SK-N-SH treated with all-trans-retinoic acid at 6 μM for 48 hours (cell line): ENCODE results near the gene ETV6.

Experiments
- ARNTL ChIP-seq: fragments of 450-650 bp; formaldehyde crosslinking; IDR thresholded peaks from 2 replicates; pipeline ENCODE4 v1.5.0; 2020; ENCODE audit warnings: low read depth, mild to moderate bottlenecking, moderate library complexity, borderline replicate concordance
- CSRNP3 ChIP-seq: fragments of 250-450 bp; sonication (Bioruptor Pico); IDR thresholded peaks from 2 replicates; pipeline ENCODE4 v1.5.1; 2021; ENCODE audit warnings: mild to moderate bottlenecking, moderate library complexity
- ESRRG ChIP-seq: fragments of 250-450 bp; sonication (Bioruptor Pico); IDR thresholded peaks from 2 replicates; pipeline ENCODE4 v1.6.1; 2021; ENCODE audit warnings: mild to moderate bottlenecking
- PATZ1 ChIP-seq: fragments of 250-450 bp; sonication (Bioruptor Pico); IDR thresholded peaks from 2 replicates; pipeline ENCODE4 v1.8.0; 2020; ENCODE audit warnings: mild to moderate bottlenecking, moderate library complexity, borderline replicate concordance
- POU6F1 ChIP-seq: fragments of 250-450 bp; sonication (Bioruptor Pico); IDR thresholded peaks from 2 replicates; pipeline ENCODE4 v1.8.0; 2021; ENCODE audit warnings: low read depth, mild to moderate bottlenecking, moderate library complexity, borderline replicate concordance
- PPARA ChIP-seq: fragments of 250-450 bp; sonication (Bioruptor Pico); IDR thresholded peaks from 2 replicates; pipeline ENCODE4 v1.5.0; 2020; ENCODE audit warnings: mild to moderate bottlenecking, borderline replicate concordance
- RARB ChIP-seq: fragments of 250-450 bp; sonication (Bioruptor Pico); IDR thresholded peaks from 2 replicates; pipeline ENCODE4 v1.8.0; 2021; ENCODE audit warnings: mild to moderate bottlenecking, moderate library complexity
- TCF4 ChIP-seq: fragments of 250-450 bp; sonication (Bioruptor Pico); IDR thresholded peaks from 2 replicates; pipeline ENCODE4 v1.8.0; 2021; ENCODE audit warnings: mild to moderate bottlenecking, moderate library complexity, borderline replicate concordance
- ZFP3 ChIP-seq: fragments of 250-450 bp; sonication (Bioruptor Pico); IDR thresholded peaks from 2 replicates; pipeline ENCODE4 v1.5.0; 2020; ENCODE audit warnings: mild to moderate bottlenecking, moderate library complexity

GRCh38 chr12:11820476-11820875 lies 171.0 kb downstream of the ETV6 start:
- TF ChIP-seq ESRRG (CRISPR knock-in tag), result no peak
- TF ChIP-seq ZFP3, result no peak
- no peak for TF ChIP-seq PATZ1 (CRISPR knock-in tag)
- TF ChIP-seq ARNTL (CRISPR knock-in tag), result no peak
- TF ChIP-seq CSRNP3 (CRISPR knock-in tag), result no peak
- no peak for TF ChIP-seq POU6F1 (CRISPR knock-in tag)
- no peak for TF ChIP-seq TCF4
- no peak for TF ChIP-seq RARB (CRISPR knock-in tag)
- no peak for TF ChIP-seq PPARA (CRISPR knock-in tag)
